IMR-90 (cell line): Measurements from ENCODE around the gene FAM193A. TPM values are rescaled to one million over a fixed set of nuclear protein-coding genes. Genes with fewer than 3 reads are reported as not detected.

Experiments
- ATAC-seq: fragments of 200-7000 bp; cut with Tn5 transposase; 2 replicates; pipeline ENCODE4 v1.9.1; 2020; ENCODE audit warnings: low read depth, mild to moderate bottlenecking, moderate library complexity
- BruUV-seq: library from RNA; stranded (reverse); fragments of 400-500 nt; replicated peaks from 2 replicates; lab custom pipeline; 2021; lab: Mats Ljungman, UMichigan
- CTCF ChIA-PET: fragments of 300-600 bp; formaldehyde crosslinking; extraction: SDS; loops from one replicate; lab custom pipeline; 2021; ENCODE audit warnings: antibody characterized with exemption; lab: Yijun Ruan, JAX
- POLR2A ChIA-PET: fragments of 300-600 bp; sonication (Branson Sonifier 250); formaldehyde crosslinking; loops from one replicate; lab custom pipeline; 2022; ENCODE audit warnings: antibody characterized with exemption; ENCODE audit not compliant: unreplicated experiment; lab: Charles Lee
- DNase-seq: peaks from one replicate; pipeline ENCODE4 v3.0.0; 2013
- H2AFZ ChIP-seq: replicated peaks from 2 replicates; pipeline ENCODE3; 2013; ENCODE audit warnings: low read length, mild to moderate bottlenecking; ENCODE audit not compliant: poor library complexity
- H2AK5ac ChIP-seq: 2 replicates; pipeline ENCODE4 v1.6.1; 2013; ENCODE audit warnings: low read depth, low read length, inconsistent platforms
- H2AK9ac ChIP-seq: replicated peaks from 2 replicates; pipeline ENCODE3; 2013; ENCODE audit warnings: mild to moderate bottlenecking, low read depth, low read length, moderate library complexity; ENCODE audit not compliant: poor library complexity
- H2BK120ac ChIP-seq: 2 replicates; pipeline ENCODE4 v1.6.1; 2013; ENCODE audit warnings: low read depth, low read length, inconsistent platforms
- H2BK15ac ChIP-seq: 3 replicates; pipeline ENCODE4 v1.6.1; 2013; ENCODE audit warnings: low read depth, low read length, inconsistent platforms
- H2BK20ac ChIP-seq: 2 replicates; pipeline ENCODE4 v1.6.1; 2013; ENCODE audit warnings: low read depth, mild to moderate bottlenecking, inconsistent platforms, low read length, moderate library complexity
- H2BK5ac ChIP-seq: 2 replicates; pipeline ENCODE4 v1.6.1; 2013; ENCODE audit warnings: mild to moderate bottlenecking, low read depth, low read length, inconsistent platforms; ENCODE audit not compliant: poor library complexity, severe bottlenecking
- H3K14ac ChIP-seq: replicated peaks from 2 replicates; pipeline ENCODE4 v1.6.1; 2013; ENCODE audit warnings: low read depth, low read length, inconsistent platforms
- H3K18ac ChIP-seq: 2 replicates; pipeline ENCODE4 v1.6.1; 2013; ENCODE audit warnings: low read depth, low read length, control low read depth
- H3K23ac ChIP-seq: 2 replicates; pipeline ENCODE4 v1.6.1; 2013; ENCODE audit warnings: low read depth, low read length, inconsistent platforms
- H3K27ac ChIP-seq: 2 replicates; pipeline ENCODE4 v1.5.1; 2013; ENCODE audit warnings: mild to moderate bottlenecking, control low read depth, low read length; ENCODE audit not compliant: insufficient read depth
- H3K27me3 ChIP-seq: 2 replicates; pipeline ENCODE4 v1.6.1; 2013; ENCODE audit warnings: low read length; ENCODE audit not compliant: control insufficient read depth, insufficient read depth
- H3K36me3 ChIP-seq: 2 replicates; pipeline ENCODE4 v1.6.1; 2013; ENCODE audit warnings: low read length, mixed read lengths; ENCODE audit not compliant: control insufficient read depth, insufficient read depth
- H3K4ac ChIP-seq: 2 replicates; pipeline ENCODE4 v1.6.1; 2013; ENCODE audit warnings: low read depth, low read length, inconsistent platforms
- H3K4me1 ChIP-seq: 2 replicates; pipeline ENCODE4 v1.6.1; 2013; ENCODE audit warnings: low read length, mixed read lengths; ENCODE audit not compliant: control insufficient read depth, insufficient read depth
- H3K4me2 ChIP-seq: 2 replicates; pipeline ENCODE4 v1.6.1; 2013; ENCODE audit warnings: low read depth, mild to moderate bottlenecking, control low read depth, low read length, moderate library complexity
- H3K4me3 ChIP-seq: 2 replicates; pipeline ENCODE4 v1.5.1; 2013; ENCODE audit warnings: low read depth, mild to moderate bottlenecking, control low read depth, low read length, moderate library complexity; ENCODE audit not compliant: insufficient read depth
- H3K56ac ChIP-seq: 2 replicates; pipeline ENCODE4 v1.6.1; 2013; ENCODE audit warnings: low read length, inconsistent platforms; ENCODE audit not compliant: insufficient read depth; ENCODE audit errors: extremely low read depth
- H3K79me1 ChIP-seq, 2 experiments: 2 replicates each; pipeline ENCODE4 v1.6.1; 2013; ENCODE audit warnings: low read length in 2 of 2, inconsistent platforms in 1 of 2, low read depth in 1 of 2
- H3K9ac ChIP-seq: 2 replicates; pipeline ENCODE4 v1.6.1; 2013; ENCODE audit warnings: low read depth, low read length, control low read depth
- H3K9me1 ChIP-seq: 2 replicates; pipeline ENCODE4 v1.6.1; 2013; ENCODE audit warnings: low read length, inconsistent platforms; ENCODE audit not compliant: insufficient read depth
- H3K9me3 ChIP-seq: 2 replicates; pipeline ENCODE4 v1.6.1; 2013; ENCODE audit warnings: low read length; ENCODE audit not compliant: control insufficient read depth, insufficient read depth
- H4K20me1 ChIP-seq: 2 replicates; pipeline ENCODE4 v1.6.1; 2013; ENCODE audit warnings: low read length, inconsistent platforms; ENCODE audit not compliant: insufficient read depth
- H4K5ac ChIP-seq: 2 replicates; pipeline ENCODE4 v1.6.1; 2013; ENCODE audit warnings: mild to moderate bottlenecking, low read depth, low read length, control low read depth
- H4K8ac ChIP-seq, 2 experiments: 2 replicates each; pipeline ENCODE4 v1.6.1; 2013; ENCODE audit warnings: low read depth in 2 of 2, low read length in 2 of 2, control low read depth in 1 of 2, inconsistent platforms in 1 of 2
- H4K91ac ChIP-seq: 2 replicates; pipeline ENCODE4 v1.6.1; 2013; ENCODE audit warnings: low read depth, low read length, inconsistent platforms; ENCODE audit not compliant: insufficient read depth
- BHLHE40 ChIP-seq: fragments of 150-350 bp; IDR thresholded peaks from 2 replicates; pipeline ENCODE4 v1.6.1; 2016; ENCODE audit warnings: mild to moderate bottlenecking, low read depth, low read length
- CEBPB ChIP-seq: IDR thresholded peaks from 2 replicates; pipeline ENCODE4 v1.6.1; 2012; ENCODE audit warnings: low read depth, low read length, improper control_type of control experiment
- CHD1 ChIP-seq: IDR thresholded peaks from 2 replicates; pipeline ENCODE4 v1.6.1; 2012; ENCODE audit warnings: low read depth, low read length, improper control_type of control experiment
- MAFK ChIP-seq: IDR thresholded peaks from 2 replicates; pipeline ENCODE4 v1.6.1; 2012; ENCODE audit warnings: low read depth, low read length, improper control_type of control experiment
- MAZ ChIP-seq: IDR thresholded peaks from 2 replicates; pipeline ENCODE4 v1.6.1; 2012; ENCODE audit warnings: low read depth, mild to moderate bottlenecking, low read length, improper control_type of control experiment, moderate library complexity, borderline replicate concordance
- NFE2L2 ChIP-seq: fragments of 150-350 bp; IDR thresholded peaks from 2 replicates; pipeline ENCODE4 v1.6.1; 2016; ENCODE audit warnings: low read depth, mild to moderate bottlenecking, low read length
- POLR2A ChIP-seq: IDR thresholded peaks from 2 replicates; pipeline ENCODE4 v1.6.1; 2012; ENCODE audit warnings: mild to moderate bottlenecking, low read depth, low read length
- RFX5 ChIP-seq: IDR thresholded peaks from 2 replicates; pipeline ENCODE4 v1.8.0; 2012; ENCODE audit warnings: low read depth, mild to moderate bottlenecking, low read length, moderate library complexity
- WGBS, 2 experiments: methylation state at CpG; one replicate each; pipeline versions ENCODE4 v1.1.5 to v1.1.7; 2013; ENCODE audit warnings: missing lambda C conversion rate in 2 of 2; ENCODE audit not compliant: insufficient read length in 1 of 2; ENCODE audit errors: extremely low coverage in 2 of 2; 5-methylcytosine and 5-hydroxymethylcytosine counted together
- dilution Hi-C: fragments of 300-500 bp; cut with HindIII; formaldehyde crosslinking; loops from one replicate; pipeline ENCODE4 v1.14.3; 2018; ENCODE audit warnings: low sequenced_read_pairs; ENCODE audit not compliant: unreplicated experiment
- in situ Hi-C: fragments of 300-500 bp; cut with MboI; formaldehyde crosslinking; loops from 3 replicates; pipeline ENCODE4 v1.14.3; 2019; ENCODE audit warnings: low sequenced_read_pairs, inconsistent platforms, mixed read lengths
- intact Hi-C: fragments of 100-400 bp; cut with micrococcal nuclease; formaldehyde crosslinking; loops from 2 replicates; pipeline ENCODE4 v1.10.0; 2022
- polyA plus RNA-seq, 3 experiments: library from polyadenylated mRNA; depleted of rRNA; stranded (reverse); fragments of >200 nt; gene quantifications; 2 replicates each; pipeline ENCODE4 v1.2.3, GENCODE V29; 2012; ENCODE audit warnings: low replicate concordance in 1 of 3
- total RNA-seq: library from RNA; depleted of rRNA; stranded (reverse); fragments of >200 nt; gene quantifications from 2 replicates; pipeline ENCODE4 v1.2.3, GENCODE V29; 2012

FAM193A gene
- total and polyA plus RNA-seq, 2 of the 4 experiments (the other 2 are of a cell fraction): 6.8 to 11.0 TPM

GRCh38 chr4:2537011-2537830, 774 bp downstream of the FAM193A start:
- DNase-seq: peak; percentile 24
- Histone ChIP-seq H3K27ac (peak overlapping the region; percentile 78), H2AFZ (peak overlapping the region; percentile 95), H3K4ac (peak overlapping the region; percentile 84), H2BK20ac (no peak overlapping the region), H3K9me3 (no peaks in the 10 kb centered on the region), H3K4me2 (peak overlapping the region; percentile 84), H4K20me1 (peaks cover 44% of the 10 kb centered on the region), H3K9ac (peak overlapping the region; percentile 84), H3K27me3 (no peaks in the 10 kb centered on the region), H2BK120ac (no peak overlapping the region), H3K79me1 (peaks cover 0 to 26% of the 10 kb centered on the region in 2 experiments; a peak in 2 of 4 replicates), H4K8ac (peak overlapping the region in 1 of 2 experiments; percentile 28; a peak in 1 of 4 replicates), H3K18ac (no peak overlapping the region), H3K14ac (peak overlapping the region; percentile 72; the same call in 1 of the 2 replicates), H3K4me3 (peak overlapping the region; percentile 99), H2BK5ac (peak overlapping the region; percentile 81), H4K91ac (peak overlapping the region; percentile 15; the same call in 1 of the 2 replicates), H2AK9ac (peak overlapping the region; percentile 98), H3K4me1 (peaks cover 4% of the 10 kb centered on the region; the same call in 1 of the 2 replicates), H2AK5ac (peak overlapping the region; percentile 15; the same call in 1 of the 2 replicates), H2BK15ac (no peak overlapping the region), H3K56ac (peak overlapping the region; percentile 28; the same call in 1 of the 2 replicates), H3K36me3 (peaks cover 2% of the 10 kb centered on the region; the same call in 1 of the 2 replicates), H4K5ac (no peak overlapping the region), H3K23ac (peak overlapping the region; percentile 92), H3K9me1 (peaks cover 7% of the 10 kb centered on the region)
- in situ Hi-C loops: no loop called here
- 0% methylated on average over 52 of the region's 103 CpGs; no CpG with 5 or more reads in 1 of the 2 experiments for WGBS, 2 experiments
- 0 out of 2 replicates have a peak, but pooled peaks have one; percentile 46 for TF ChIP-seq CHD1
- TF ChIP-seq CEBPB: no peak
- no peak for TF ChIP-seq MAFK
- no peak for TF ChIP-seq POLR2A
- no peak for TF ChIP-seq BHLHE40
- 0 out of 2 replicates have a peak, but pooled peaks have one; percentile 1 for TF ChIP-seq MAZ
- no peak for TF ChIP-seq RFX5
- TF ChIP-seq NFE2L2: no peak
- peak; percentile 21 for ATAC-seq
- CTCF ChIA-PET: no interaction called here
- POLR2A ChIA-PET: interaction anchor here (0.6 kb wide), 1 partner anchor 148 kb away, joined by 3 read pairs; no protein-coding TSS in a partner anchor
- intact Hi-C loops: loop anchor here (2.0 kb wide), 1 partner anchor 50 kb away; no protein-coding TSS in a partner anchor
- dilution Hi-C loops: no loop called here
- no TSS peak for BruUV-seq
